Motor neuron (in vitro differentiated cells): ENCODE results near the gene TPRN. TPM values are rescaled to one million over a fixed set of nuclear protein-coding genes. Genes with fewer than 3 reads are reported as not detected.

Source experiments
- ATAC-seq, 8 experiments: fragments of 200-7000 bp; cut with Tn5 transposase; replicated peaks in 6 of 8; 2 replicates each; pipeline ENCODE4 v1.8.0; 2021; ENCODE audit warnings: mild to moderate bottlenecking in 8 of 8, moderate library complexity in 8 of 8
- H3K27ac ChIP-seq, 2 donors: fragments of 250-450 bp; sonication (Bioruptor Pico); 2 replicates each; pipeline ENCODE4 v1.9.0; 2021; ENCODE audit warnings: antibody characterized with exemption in 2 of 2, mild to moderate bottlenecking in 2 of 2, moderate library complexity in 1 of 2
- H3K4me1 ChIP-seq, 2 donors: fragments of 250-450 bp; sonication (Bioruptor Pico); replicated peaks in 1 of 2; 2 replicates each; pipeline ENCODE4 v1.6.1; 2021; ENCODE audit warnings: antibody characterized with exemption in 2 of 2, mild to moderate bottlenecking in 2 of 2, moderate library complexity in 1 of 2
- H3K4me3 ChIP-seq, 5 donors: fragments of 250-450 bp; sonication (Bioruptor Pico); 2 replicates each; pipeline ENCODE4 v1.9.0; 2021; ENCODE audit warnings: antibody characterized with exemption in 5 of 5, mild to moderate bottlenecking in 5 of 5, moderate library complexity in 4 of 5
- WGBS, 10 experiments: fragments of 450-650 bp; shearing (Covaris generic); methylation state at CpG; one replicate each; pipeline ENCODE4 v1.0.0; 2022; 5-methylcytosine and 5-hydroxymethylcytosine counted together
- in situ Hi-C, 9 experiments: fragments of 400-800 bp; cut with MboI; loops; one replicate each; pipeline ENCODE4 v1.15.0; 2021; ENCODE audit warnings: low sequenced_read_pairs in 9 of 9, low pct_unique_long_range_greater_than_20kb in 2 of 9; ENCODE audit not compliant: unreplicated experiment in 9 of 9
- total RNA-seq, 8 experiments: library from RNA; unstranded; fragments of 300-600 nt; gene quantifications; 2 replicates each; pipeline versions ENCODE4 v1.2.3 to v1.2.4, GENCODE V29; 2022

The TPRN gene
- total RNA-seq, 8 experiments from 2014 or later, result 5.9 to 79.6 (median 10.6) TPM

GRCh38 chr9:137165250-137165836 lies 35.2 kb downstream of the TPRN start:
- in situ Hi-C loops, result no loop called here
- 60 to 100% (median 80%) methylated on average over 1 of the region's 32 CpGs; no CpG with 5 or more reads in 7 of the 10 experiments for WGBS, 10 experiments
- Histone ChIP-seq H3K4me3 (no peak overlapping the region), H3K27ac (no peak overlapping the region), H3K4me1 (peaks cover 19 to 36% of the 10 kb centered on the region in 2 donors)
- ATAC-seq, result no peak

- in situ Hi-C loops, result no loop called here
- WGBS, 10 experiments, result 17 to 80% (median 28%) methylated on average over 1 to 10 of the region's 34 CpGs; no CpG with 5 or more reads in 7 of the 10 experiments
- peaks cover 19 to 36% of the 10 kb centered on the region in 2 donors for H3K4me1 ChIP-seq
- no peak overlapping the region for H3K27ac ChIP-seq
- no peak for ATAC-seq
- H3K4me3 ChIP-seq, result no peak overlapping the region
Measured at GRCh38 chr9:137164370-137165249, 35.9 kb downstream of the TPRN start.

- no peak overlapping the region for H3K27ac ChIP-seq
- peak overlapping the region in 2 of 5 donors; percentile 25 to 30 for H3K4me3 ChIP-seq
- no peak for ATAC-seq
- 20 to 100% (median 100%) methylated on average over 1 of the region's 22 CpGs; no CpG with 5 or more reads in 7 of the 10 experiments for WGBS, 10 experiments
- in situ Hi-C loops, result no loop called here
- peaks cover 19 to 36% of the 10 kb centered on the region in 2 donors for H3K4me1 ChIP-seq
Measured at GRCh38 chr9:137163805-137164204, 36.7 kb downstream of the TPRN start.

GRCh38 chr9:137163365-137163715 lies 37.2 kb downstream of the TPRN start:
- peak overlapping the region in 4 of 5 donors; percentile 9 to 30 (median 23) for H3K4me3 ChIP-seq
- peaks cover 19 to 36% of the 10 kb centered on the region in 2 donors for H3K4me1 ChIP-seq
- in situ Hi-C loops, result no loop called here
- 10 to 58% (median 40%) methylated on average over 1 to 4 of the region's 26 CpGs; no CpG with 5 or more reads in 7 of the 10 experiments for WGBS, 10 experiments
- ATAC-seq, result peak in 7 of 8 experiments; percentile 4 to 45 (median 38)
- no peak overlapping the region for H3K27ac ChIP-seq

GRCh38 chr9:137162505-137163364 lies 37.8 kb downstream of the TPRN start:
- no peak overlapping the region for H3K27ac ChIP-seq
- WGBS, 10 experiments, result 0% methylated on average over 3 of the region's 74 CpGs; no CpG with 5 or more reads in 9 of the 10 experiments
- peak; percentile 16 to 62 (median 57) for ATAC-seq
- peaks cover 18 to 33% of the 10 kb centered on the region in 2 donors for H3K4me1 ChIP-seq
- in situ Hi-C loops, result no loop called here
- peak overlapping the region in 4 of 5 donors; percentile 9 to 30 (median 23) for H3K4me3 ChIP-seq

- no CpG with 5 or more reads among the region's 71 CpGs for WGBS, 10 experiments
- Histone ChIP-seq H3K4me3 (peak overlapping the region in 2 of 5 donors; percentile 11 to 30), H3K4me1 (peaks cover 9 to 24% of the 10 kb centered on the region in 2 donors), H3K27ac (no peak overlapping the region)
- in situ Hi-C loops, result no loop called here
- ATAC-seq, result no peak
Measured at GRCh38 chr9:137161558-137162486, 38.7 kb downstream of the TPRN start.

- ATAC-seq, result no peak
- H3K4me1 ChIP-seq, result peaks cover 8 to 24% of the 10 kb centered on the region in 2 donors
- no peak overlapping the region for H3K27ac ChIP-seq
- WGBS, 10 experiments, result no CpG with 5 or more reads among the region's 56 CpGs
- H3K4me3 ChIP-seq, result no peak overlapping the region
- in situ Hi-C loops, result no loop called here
Measured at GRCh38 chr9:137160716-137161557, 39.6 kb downstream of the TPRN start.

GRCh38 chr9:137160054-137160425 lies 40.5 kb downstream of the TPRN start:
- in situ Hi-C loops, result no loop called here
- Histone ChIP-seq H3K4me3 (no peak overlapping the region), H3K4me1 (peaks cover 8 to 24% of the 10 kb centered on the region in 2 donors), H3K27ac (no peak overlapping the region)
- ATAC-seq, result no peak
- WGBS, 10 experiments, result 70% methylated on average over 2 of the region's 17 CpGs; no CpG with 5 or more reads in 9 of the 10 experiments

- WGBS, 10 experiments, result 13 to 50% (median 27%) methylated on average over 2 to 5 of the region's 14 CpGs; no CpG with 5 or more reads in 4 of the 10 experiments
- no peak overlapping the region for H3K27ac ChIP-seq
- no peak overlapping the region for H3K4me3 ChIP-seq
- H3K4me1 ChIP-seq, result peaks cover 8 to 24% of the 10 kb centered on the region in 2 donors
- no peak for ATAC-seq
- in situ Hi-C loops, result no loop called here
Measured at GRCh38 chr9:137159105-137160053, 41.2 kb downstream of the TPRN start.

GRCh38 chr9:137158625-137159024 lies 41.9 kb downstream of the TPRN start:
- no CpG with 5 or more reads among the region's 4 CpGs for whole genome bisulfite sequencing, 10 experiments
- in situ Hi-C loops, result no loop called here
- Histone ChIP-seq H3K27ac (no peak overlapping the region), H3K4me3 (no peak overlapping the region), H3K4me1 (peaks cover 7 to 22% of the 10 kb centered on the region in 2 donors)
- ATAC-seq, result no peak
